Liver (tissue), 9 donors: ENCODE results near the gene FKTN. TPM values are rescaled to one million over a fixed set of nuclear protein-coding genes. Genes with fewer than 3 reads are reported as not detected.

ENCODE experiments used
- DNase-seq: peaks from one replicate; pipeline ENCODE4 v3.0.0-alpha.2; 2017; ENCODE audit warnings: low spot score
- H3K27ac ChIP-seq, 2 donors: one replicate each; pipeline ENCODE4 v1.7.0; 2013; ENCODE audit warnings: inconsistent platforms in 2 of 2, low read length in 2 of 2, control low read depth in 1 of 2, low read depth in 1 of 2, mild to moderate bottlenecking in 1 of 2
- H3K27me3 ChIP-seq, 4 donors: one replicate each; pipeline versions ENCODE4 v1.6.1 to v1.7.0; 2013; ENCODE audit warnings: low read length in 3 of 4, inconsistent platforms in 1 of 4, mild to moderate bottlenecking in 1 of 4, moderate library complexity in 1 of 4; ENCODE audit not compliant: control insufficient read depth in 4 of 4, insufficient read depth in 4 of 4
- H3K36me3 ChIP-seq, 4 donors: one replicate each; pipeline versions ENCODE4 v1.6.1 to v1.7.0; 2013; ENCODE audit warnings: low read length in 3 of 4, mild to moderate bottlenecking in 3 of 4, low read depth in 1 of 4, moderate library complexity in 1 of 4; ENCODE audit not compliant: control insufficient read depth in 4 of 4, insufficient read depth in 3 of 4
- H3K4me1 ChIP-seq, 4 donors: one replicate each; pipeline versions ENCODE4 v1.6.1 to v1.7.0; 2013; ENCODE audit warnings: low read length in 3 of 4, mild to moderate bottlenecking in 3 of 4, moderate library complexity in 1 of 4; ENCODE audit not compliant: control insufficient read depth in 4 of 4, insufficient read depth in 4 of 4
- H3K4me3 ChIP-seq, 3 donors: one replicate each; pipeline versions ENCODE4 v1.6.1 to v1.7.0; 2013; ENCODE audit warnings: low read length in 3 of 3, control low read depth in 1 of 3, low read depth in 1 of 3, mild to moderate bottlenecking in 1 of 3
- H3K9ac ChIP-seq, 2 donors: one replicate each; pipeline ENCODE4 v1.7.0; 2013; ENCODE audit warnings: low read length in 2 of 2, mild to moderate bottlenecking in 2 of 2, moderate library complexity in 2 of 2, control low read depth in 1 of 2, low read depth in 1 of 2
- H3K9me3 ChIP-seq, 4 donors: one replicate each; pipeline versions ENCODE4 v1.6.1 to v1.7.0; 2013; ENCODE audit warnings: low read length in 3 of 4; ENCODE audit not compliant: control insufficient read depth in 4 of 4
- FOXA1 ChIP-seq: IDR thresholded peaks from 2 replicates; pipeline ENCODE4 v1.6.1; 2016; ENCODE audit warnings: antibody characterized with exemption
- FOXA2 ChIP-seq: IDR thresholded peaks from 2 replicates; pipeline ENCODE4 v1.6.1; 2016; ENCODE audit warnings: antibody characterized with exemption
- GABPA ChIP-seq, 2 donors: IDR thresholded peaks in 1 of 2; conservative IDR thresholded peaks in 1 of 2; 2 replicates each; pipeline ENCODE4 v1.6.1; 2016; ENCODE audit warnings: antibody characterized with exemption in 2 of 2, mild to moderate bottlenecking in 1 of 2, moderate library complexity in 1 of 2
- HNF4A ChIP-seq, 2 donors: conservative IDR thresholded peaks; 2 replicates each; pipeline ENCODE4 v1.6.1; 2016; ENCODE audit warnings: antibody characterized with exemption in 2 of 2, mild to moderate bottlenecking in 2 of 2
- HNF4G ChIP-seq: IDR thresholded peaks from 2 replicates; pipeline ENCODE4 v1.6.1; 2016; ENCODE audit warnings: antibody characterized with exemption
- JUND ChIP-seq, 2 donors: IDR thresholded peaks; 2 replicates each; pipeline ENCODE4 v1.6.1; 2016; ENCODE audit warnings: antibody characterized with exemption in 2 of 2
- NR2F2 ChIP-seq: IDR thresholded peaks from 2 replicates; pipeline ENCODE4 v1.6.1; 2016; ENCODE audit warnings: antibody characterized with exemption
- RAD21 ChIP-seq, 2 donors: IDR thresholded peaks; 2 replicates each; pipeline ENCODE4 v1.6.1; 2016; ENCODE audit warnings: antibody characterized with exemption in 2 of 2, mild to moderate bottlenecking in 2 of 2
- RXRA ChIP-seq, 2 donors: IDR thresholded peaks; 2 replicates each; pipeline ENCODE4 v1.6.1; 2017 to 2018; ENCODE audit warnings: antibody characterized with exemption in 2 of 2, mild to moderate bottlenecking in 1 of 2
- SP1 ChIP-seq: IDR thresholded peaks from 2 replicates; pipeline ENCODE4 v1.6.1; 2018; ENCODE audit warnings: antibody characterized with exemption, mild to moderate bottlenecking
- TAF1 ChIP-seq: conservative IDR thresholded peaks from 2 replicates; pipeline ENCODE4 v1.6.1; 2016; ENCODE audit warnings: antibody characterized with exemption, mild to moderate bottlenecking
- YY1 ChIP-seq: IDR thresholded peaks from 2 replicates; pipeline ENCODE4 v1.6.1; 2016; ENCODE audit warnings: antibody characterized with exemption, mild to moderate bottlenecking
- WGBS: extraction: QIAGEN DNeasy Blood & Tissue Kit; methylation state at CpG from one replicate; pipeline ENCODE4 v1.1.7; 2013; 5-methylcytosine and 5-hydroxymethylcytosine counted together
- polyA plus RNA-seq, 2 donors: library from polyadenylated mRNA; stranded (reverse) in 1 of 2; unstranded in 1 of 2; fragments of 200-250 nt in 1 of 2; fragments of >200 nt in 1 of 2; fragmentation: Nextera tagmentation in 1 of 2; extraction: Ambion mirVana in 1 of 2; gene quantifications; one replicate each; pipeline versions ENCODE4 v1.2.1 to v1.2.3, GENCODE V29; 2013 to 2015
- total RNA-seq, 2 donors: library from RNA; depleted of rRNA; stranded (reverse); fragments of >200 nt; gene quantifications; one replicate each; pipeline ENCODE4 v1.2.3, GENCODE V29; 2014
- TF ChIP-seq, protein P1 (sequence below): IDR thresholded peaks from 2 replicates; pipeline ENCODE4 v1.6.1; 2016; ENCODE audit warnings: antibody characterized with exemption, mild to moderate bottlenecking
- TF ChIP-seq, protein P2 (sequence below): IDR thresholded peaks from 2 replicates; pipeline ENCODE4 v1.6.1; 2016; ENCODE audit warnings: antibody characterized with exemption
- TF ChIP-seq, protein P3 (sequence below): IDR thresholded peaks from 2 replicates; pipeline ENCODE4 v1.6.1; 2016; ENCODE audit warnings: antibody characterized with exemption
- TF ChIP-seq, protein P4 (sequence below): fragments of 150-350 bp; IDR thresholded peaks from 2 replicates; pipeline ENCODE4 v1.5.1; 2017; ENCODE audit warnings: improper control_type of control experiment, low read depth, low read length; ENCODE audit not compliant: missing input control
- donor health status: healthy.
- donor health status: healthy.
- donor health status: healthy.
- donor health status: healthy.
- donor health status: healthy.

The FKTN gene
- total and polyA plus RNA-seq, 4 donors = 2.0 to 8.7 (median 4.5) TPM

DNA sequence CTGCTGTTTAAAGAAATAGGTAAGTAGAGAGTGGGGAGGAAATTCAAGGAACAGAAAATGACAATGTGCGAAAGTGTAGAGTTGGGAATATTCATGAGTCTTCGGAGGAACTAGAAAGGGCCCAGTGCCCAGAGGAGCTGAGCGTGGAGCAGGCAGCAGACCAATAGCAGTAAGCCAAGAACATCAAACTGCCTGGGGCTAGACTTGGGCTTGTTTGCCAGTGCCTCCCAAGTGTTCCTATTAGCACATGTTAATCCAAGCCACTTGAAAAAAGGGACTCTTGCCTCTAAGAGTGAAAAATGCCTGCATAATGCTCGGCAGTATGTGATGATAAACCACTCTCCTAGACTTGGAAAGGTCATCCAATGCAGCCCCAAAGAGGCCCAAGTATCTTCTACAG is 103.1 kb downstream of the FKTN start (continued):
- TF ChIP-seq, protein P1, sequence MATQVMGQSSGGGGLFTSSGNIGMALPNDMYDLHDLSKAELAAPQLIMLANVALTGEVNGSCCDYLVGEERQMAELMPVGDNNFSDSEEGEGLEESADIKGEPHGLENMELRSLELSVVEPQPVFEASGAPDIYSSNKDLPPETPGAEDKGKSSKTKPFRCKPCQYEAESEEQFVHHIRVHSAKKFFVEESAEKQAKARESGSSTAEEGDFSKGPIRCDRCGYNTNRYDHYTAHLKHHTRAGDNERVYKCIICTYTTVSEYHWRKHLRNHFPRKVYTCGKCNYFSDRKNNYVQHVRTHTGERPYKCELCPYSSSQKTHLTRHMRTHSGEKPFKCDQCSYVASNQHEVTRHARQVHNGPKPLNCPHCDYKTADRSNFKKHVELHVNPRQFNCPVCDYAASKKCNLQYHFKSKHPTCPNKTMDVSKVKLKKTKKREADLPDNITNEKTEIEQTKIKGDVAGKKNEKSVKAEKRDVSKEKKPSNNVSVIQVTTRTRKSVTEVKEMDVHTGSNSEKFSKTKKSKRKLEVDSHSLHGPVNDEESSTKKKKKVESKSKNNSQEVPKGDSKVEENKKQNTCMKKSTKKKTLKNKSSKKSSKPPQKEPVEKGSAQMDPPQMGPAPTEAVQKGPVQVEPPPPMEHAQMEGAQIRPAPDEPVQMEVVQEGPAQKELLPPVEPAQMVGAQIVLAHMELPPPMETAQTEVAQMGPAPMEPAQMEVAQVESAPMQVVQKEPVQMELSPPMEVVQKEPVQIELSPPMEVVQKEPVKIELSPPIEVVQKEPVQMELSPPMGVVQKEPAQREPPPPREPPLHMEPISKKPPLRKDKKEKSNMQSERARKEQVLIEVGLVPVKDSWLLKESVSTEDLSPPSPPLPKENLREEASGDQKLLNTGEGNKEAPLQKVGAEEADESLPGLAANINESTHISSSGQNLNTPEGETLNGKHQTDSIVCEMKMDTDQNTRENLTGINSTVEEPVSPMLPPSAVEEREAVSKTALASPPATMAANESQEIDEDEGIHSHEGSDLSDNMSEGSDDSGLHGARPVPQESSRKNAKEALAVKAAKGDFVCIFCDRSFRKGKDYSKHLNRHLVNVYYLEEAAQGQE = no peak
- TF ChIP-seq JUND (IDR thresholded peaks at IDR 0.05) = no peak
- TF ChIP-seq HNF4G = no peak
- TF ChIP-seq, protein P2, sequence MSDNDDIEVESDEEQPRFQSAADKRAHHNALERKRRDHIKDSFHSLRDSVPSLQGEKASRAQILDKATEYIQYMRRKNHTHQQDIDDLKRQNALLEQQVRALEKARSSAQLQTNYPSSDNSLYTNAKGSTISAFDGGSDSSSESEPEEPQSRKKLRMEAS = no peak
- no peak for TF ChIP-seq SP1

DNA sequence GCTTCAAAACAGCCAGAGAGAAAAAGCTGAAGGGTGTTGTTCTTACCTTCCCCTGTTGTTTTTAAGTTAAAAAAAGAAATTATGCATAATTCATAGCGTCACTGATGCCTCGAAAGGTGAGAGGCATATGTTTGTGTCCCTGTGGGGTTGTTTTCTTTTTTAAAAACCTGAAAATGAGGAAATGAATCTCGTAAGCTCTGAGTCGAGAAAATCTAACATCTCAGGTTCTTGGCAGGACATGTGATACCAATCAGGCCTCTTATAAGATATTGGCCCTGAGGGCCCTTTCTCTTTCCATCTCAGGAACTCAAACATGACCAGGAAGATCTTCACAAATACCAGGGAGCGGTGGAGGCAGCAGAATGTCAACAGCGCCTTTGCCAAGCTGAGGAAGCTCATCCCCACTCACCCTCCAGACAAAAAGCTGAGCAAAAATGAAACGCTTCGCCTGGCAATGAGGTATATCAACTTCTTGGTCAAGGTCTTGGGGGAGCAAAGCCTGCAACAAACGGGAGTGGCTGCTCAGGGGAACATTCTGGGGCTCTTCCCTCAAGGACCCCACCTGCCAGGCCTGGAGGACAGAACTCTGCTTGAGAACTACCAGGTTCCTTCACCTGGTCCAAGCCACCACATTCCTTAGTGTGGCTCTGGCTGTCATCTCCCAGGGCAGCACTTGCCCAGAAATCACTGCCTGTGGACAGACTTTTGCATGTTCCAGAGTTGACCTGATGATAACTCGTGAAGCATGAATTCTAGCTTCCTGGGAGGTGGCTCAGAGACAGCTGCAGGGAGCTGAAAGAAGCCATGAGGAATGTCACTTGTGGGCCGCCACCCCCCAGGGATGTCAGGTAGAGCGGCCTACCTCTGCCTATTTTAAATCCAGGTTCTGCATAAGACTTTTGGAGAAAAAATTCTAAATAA is 104.5 kb downstream of the FKTN start, which contains the start of gene TAL2:
TSS of gene TAL2 (plus strand) at position 274 of the 921 bp plus-strand sequence. CDS start at position 314, 40 bp downstream.
- no peaks in the 10 kb centered on the region for H3K36me3 ChIP-seq
- H3K4me3 ChIP-seq = no peak within 1 kb of the TSS
- TF ChIP-seq RXRA (IDR thresholded peaks at IDR 0.05) = no peak
- WGBS = 90% methylated on average over 12 of the region's 12 CpGs
- no peak within 1 kb of the TSS for H3K9ac ChIP-seq
- no peak within 1 kb of the TSS for H3K27ac ChIP-seq
- no peaks in the 10 kb centered on the region for H3K9me3 ChIP-seq
- H3K27me3 ChIP-seq = no peaks in the 10 kb centered on the region
- H3K4me1 ChIP-seq = no peaks in the 10 kb centered on the region
- DNase-seq = no peak

DNA sequence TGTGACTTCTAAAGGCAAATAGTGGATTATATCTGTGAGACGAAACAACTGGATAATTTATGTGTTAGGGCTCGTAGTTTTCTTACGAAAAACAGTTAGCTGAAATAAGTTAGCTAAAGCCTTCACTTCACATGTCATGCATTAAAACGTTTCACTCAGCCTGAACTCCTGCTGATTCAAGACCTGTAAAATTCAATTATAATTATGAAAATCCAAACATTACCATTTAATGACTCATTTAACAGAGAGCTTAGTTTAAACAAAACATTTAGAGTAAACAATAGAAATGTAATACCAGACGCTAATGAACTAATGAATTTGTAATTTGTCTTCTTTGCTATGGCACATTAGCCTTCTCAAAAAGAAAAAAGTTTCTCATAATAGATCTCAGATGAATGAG is 106.0 kb downstream of the FKTN start:
- Histone ChIP-seq H3K9me3 (no peaks in the 10 kb centered on the region), H3K27me3 (no peaks in the 10 kb centered on the region), H3K4me3 (no peak overlapping the region), H3K9ac (no peak overlapping the region), H3K27ac (no peak overlapping the region), H3K36me3 (no peaks in the 10 kb centered on the region), H3K4me1 (peaks cover 0 to 4% (median 0%) of the 10 kb centered on the region in 4 donors)
- WGBS = 90% methylated on average over 5 of the region's 5 CpGs
- TF ChIP-seq RAD21 (IDR thresholded peaks at IDR 0.05) = no peak
- no peak for TF ChIP-seq TAF1
- TF ChIP-seq JUND (IDR thresholded peaks at IDR 0.05) = no peak
- TF ChIP-seq SP1 = no peak
- no peak for TF ChIP-seq NR2F2
- no peak for TF ChIP-seq HNF4A (conservative IDR thresholded peaks at IDR 0.05)
- TF ChIP-seq FOXA2 = no peak
- TF ChIP-seq, protein P1 = no peak
- TF ChIP-seq YY1 = no peak
- TF ChIP-seq RXRA (IDR thresholded peaks at IDR 0.05) = no peak
- TF ChIP-seq, protein P3, sequence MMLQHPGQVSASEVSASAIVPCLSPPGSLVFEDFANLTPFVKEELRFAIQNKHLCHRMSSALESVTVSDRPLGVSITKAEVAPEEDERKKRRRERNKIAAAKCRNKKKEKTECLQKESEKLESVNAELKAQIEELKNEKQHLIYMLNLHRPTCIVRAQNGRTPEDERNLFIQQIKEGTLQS = no peak
- TF ChIP-seq FOXA1 = no peak
- no peak for TF ChIP-seq GABPA (IDR thresholded peaks at IDR 0.05 in 1 of 2, conservative IDR thresholded peaks at IDR 0.05 in 1 of 2)
- TF ChIP-seq, protein P4, sequence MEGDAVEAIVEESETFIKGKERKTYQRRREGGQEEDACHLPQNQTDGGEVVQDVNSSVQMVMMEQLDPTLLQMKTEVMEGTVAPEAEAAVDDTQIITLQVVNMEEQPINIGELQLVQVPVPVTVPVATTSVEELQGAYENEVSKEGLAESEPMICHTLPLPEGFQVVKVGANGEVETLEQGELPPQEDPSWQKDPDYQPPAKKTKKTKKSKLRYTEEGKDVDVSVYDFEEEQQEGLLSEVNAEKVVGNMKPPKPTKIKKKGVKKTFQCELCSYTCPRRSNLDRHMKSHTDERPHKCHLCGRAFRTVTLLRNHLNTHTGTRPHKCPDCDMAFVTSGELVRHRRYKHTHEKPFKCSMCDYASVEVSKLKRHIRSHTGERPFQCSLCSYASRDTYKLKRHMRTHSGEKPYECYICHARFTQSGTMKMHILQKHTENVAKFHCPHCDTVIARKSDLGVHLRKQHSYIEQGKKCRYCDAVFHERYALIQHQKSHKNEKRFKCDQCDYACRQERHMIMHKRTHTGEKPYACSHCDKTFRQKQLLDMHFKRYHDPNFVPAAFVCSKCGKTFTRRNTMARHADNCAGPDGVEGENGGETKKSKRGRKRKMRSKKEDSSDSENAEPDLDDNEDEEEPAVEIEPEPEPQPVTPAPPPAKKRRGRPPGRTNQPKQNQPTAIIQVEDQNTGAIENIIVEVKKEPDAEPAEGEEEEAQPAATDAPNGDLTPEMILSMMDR = no peak
- no peak for DNase-seq
